HepG2 (cell line): ENCODE results near the gene FGFR3. TPM values are rescaled to one million over a fixed set of nuclear protein-coding genes. Genes with fewer than 3 reads are reported as not detected.

Experiments
- ATAC-seq: fragments of 200-7000 bp; cut with Tn5 transposase; 3 replicates; pipeline ENCODE4 v1.9.1; 2020; ENCODE audit warnings: mild to moderate bottlenecking, moderate library complexity
- BruUV-seq: library from RNA; stranded (reverse); fragments of 400-500 nt; replicated peaks from 2 replicates; lab custom pipeline; 2021; lab: Mats Ljungman, UMichigan
- CTCF ChIA-PET: fragments of 300-600 bp; formaldehyde crosslinking; extraction: SDS; loops from one replicate; lab custom pipeline; 2021; ENCODE audit warnings: low total read pairs, inconsistent platforms, low intra/inter-chr PET ratio; lab: Yijun Ruan, JAX
- POLR2A ChIA-PET: fragments of 350-600 bp; sonication (Branson Sonifier 250); formaldehyde crosslinking; loops from one replicate; lab custom pipeline; 2020; ENCODE audit warnings: antibody characterized with exemption, inconsistent platforms; lab: Yijun Ruan, JAX
- DNase-seq: peaks from one replicate; pipeline ENCODE4 v3.0.0-alpha.2; 2015; ENCODE audit warnings: low spot score
- FAIRE-seq: peaks from 3 replicates; lab custom pipeline; 2011; peaks lifted over from hg19 to GRCh38; lab: Jason Lieb, UNC
- H2AFZ ChIP-seq: one replicate; pipeline ENCODE4 v1.6.1; 2011; ENCODE audit warnings: low read length, inconsistent platforms
- H3K27ac ChIP-seq: fragments of 300-600 bp; 3 replicates; pipeline ENCODE4 v1.8.0; 2011; ENCODE audit warnings: mixed run types, mild to moderate bottlenecking, mixed read lengths, low read length, inconsistent platforms; ENCODE audit not compliant: insufficient read depth; ENCODE audit errors: extremely low read length
- H3K27me3 ChIP-seq, 2 experiments: fragments of 200-600 bp in 1 of 2; 2 replicates in 1 of 2; 3 replicates in 1 of 2; pipeline versions ENCODE4 v1.6.0 to v1.8.0; 2011; ENCODE audit warnings: low read length in 2 of 2, mild to moderate bottlenecking in 2 of 2, moderate library complexity in 2 of 2, inconsistent platforms in 1 of 2; ENCODE audit not compliant: insufficient read depth in 2 of 2, control insufficient read depth in 1 of 2
- H3K36me3 ChIP-seq, 2 experiments: fragments of 200-600 bp in 1 of 2; replicated peaks in 1 of 2; 2 replicates in 1 of 2; 3 replicates in 1 of 2; pipeline versions ENCODE4 v1.5.1 to v1.8.0; 2011; ENCODE audit warnings: low read length in 2 of 2, inconsistent platforms in 1 of 2; ENCODE audit not compliant: insufficient read depth in 2 of 2, control insufficient read depth in 1 of 2
- H3K4me1 ChIP-seq: 2 replicates; pipeline ENCODE4 v1.5.1; 2012; ENCODE audit warnings: low read length, inconsistent platforms; ENCODE audit not compliant: insufficient read depth
- H3K4me2 ChIP-seq: 2 replicates; pipeline ENCODE4 v1.6.0; 2011; ENCODE audit warnings: low read depth, low read length, inconsistent platforms
- H3K4me3 ChIP-seq, 3 experiments: fragments of 200-600 bp in 1 of 3; sonication (generic), shearing (Covaris generic) in 1 of 3; replicated peaks in 1 of 3; 2 replicates each; pipeline ENCODE4 v1.5.1; 2011 to 2016; ENCODE audit warnings: low read length in 3 of 3, inconsistent platforms in 2 of 3, low read depth in 2 of 3, mild to moderate bottlenecking in 2 of 3, control low read depth in 1 of 3, mixed read lengths in 1 of 3; ENCODE audit not compliant: insufficient read depth in 1 of 3
- H3K79me2 ChIP-seq: one replicate; pipeline ENCODE4 v1.6.1; 2011; ENCODE audit warnings: low read length, inconsistent platforms; ENCODE audit not compliant: insufficient read depth
- H3K9ac ChIP-seq: 2 replicates; pipeline ENCODE4 v1.6.0; 2011; ENCODE audit warnings: mild to moderate bottlenecking, low read depth, low read length, inconsistent platforms; ENCODE audit not compliant: insufficient read depth
- H3K9me3 ChIP-seq: 2 replicates; pipeline ENCODE4 v1.5.1; 2012; ENCODE audit warnings: mild to moderate bottlenecking, low read length
- H4K20me1 ChIP-seq: 2 replicates; pipeline ENCODE4 v1.6.0; 2011; ENCODE audit warnings: inconsistent platforms, mild to moderate bottlenecking, low read length, moderate library complexity; ENCODE audit not compliant: insufficient read depth
- ARNT ChIP-seq: fragments of 450-650 bp; IDR thresholded peaks from 2 replicates; pipeline ENCODE4 v1.6.1; 2017
- ATF4 ChIP-seq, 2 experiments: fragments of 450-650 bp in 1 of 2; sonication (generic) in 1 of 2; formaldehyde crosslinking; IDR thresholded peaks; 2 replicates each; pipeline versions ENCODE4 v1.5.0 to v1.8.0; 2020 to 2022; ENCODE audit warnings: mild to moderate bottlenecking in 1 of 2, missing genetic modification reagents in 1 of 2
- CCDC6 ChIP-seq: sonication (generic); formaldehyde crosslinking; IDR thresholded peaks from 2 replicates; pipeline ENCODE4 v1.8.1; 2022; ENCODE audit warnings: mild to moderate bottlenecking, missing genetic modification reagents, moderate library complexity
- CEBPB ChIP-seq: IDR thresholded peaks from 2 replicates; pipeline ENCODE4 v1.6.1; 2011; ENCODE audit warnings: low read depth, low read length, improper control_type of control experiment, borderline replicate concordance
- FOXJ3 ChIP-seq: sonication (generic); formaldehyde crosslinking; IDR thresholded peaks from 2 replicates; pipeline ENCODE4 v1.4.0; 2020; ENCODE audit warnings: missing genetic modification reagents, mild to moderate bottlenecking, borderline replicate concordance
- GLI4 ChIP-seq: sonication (generic); formaldehyde crosslinking; IDR thresholded peaks from 2 replicates; pipeline ENCODE4 v1.5.1; 2020; ENCODE audit warnings: missing genetic modification reagents, mild to moderate bottlenecking, moderate library complexity, borderline replicate concordance
- HMGXB3 ChIP-seq: sonication (generic); formaldehyde crosslinking; IDR thresholded peaks from 2 replicates; pipeline ENCODE4 v1.4.0; 2020; ENCODE audit warnings: missing genetic modification reagents, borderline replicate concordance
- HOXA5 ChIP-seq: sonication (generic); formaldehyde crosslinking; IDR thresholded peaks from 2 replicates; pipeline ENCODE4 v1.4.0; 2020; ENCODE audit warnings: missing genetic modification reagents
- KDM2A ChIP-seq: sonication (generic); formaldehyde crosslinking; IDR thresholded peaks from 2 replicates; pipeline ENCODE4 v1.4.0; 2020; ENCODE audit warnings: low read depth, missing genetic modification reagents, borderline replicate concordance
- NFRKB ChIP-seq: fragments of 450-650 bp; IDR thresholded peaks from 2 replicates; pipeline ENCODE4 v1.6.1; 2017
- PHB2 ChIP-seq: fragments of 450-650 bp; IDR thresholded peaks from 2 replicates; pipeline ENCODE4 v1.6.1; 2018; ENCODE audit not compliant: partially characterized antibody
- RFX1 ChIP-seq: fragments of 450-650 bp; IDR thresholded peaks from 2 replicates; pipeline ENCODE4 v1.6.1; 2017
- RFXANK ChIP-seq: IDR thresholded peaks from 2 replicates; pipeline ENCODE4 v1.6.1; 2016
- ZKSCAN1 ChIP-seq: fragments of 150-350 bp; IDR thresholded peaks from 2 replicates; pipeline ENCODE4 v1.6.1; 2014; ENCODE audit warnings: low read length
- ZMAT5 ChIP-seq: sonication (generic); formaldehyde crosslinking; IDR thresholded peaks from 2 replicates; pipeline ENCODE4 v1.5.0; 2020; ENCODE audit warnings: mild to moderate bottlenecking, low read depth, missing genetic modification reagents, borderline replicate concordance
- ZNF224 ChIP-seq: sonication (generic); formaldehyde crosslinking; IDR thresholded peaks from 2 replicates; pipeline ENCODE4 v1.5.0; 2020; ENCODE audit warnings: mild to moderate bottlenecking, missing genetic modification reagents
- ZNF253 ChIP-seq: sonication (generic); formaldehyde crosslinking; IDR thresholded peaks from 2 replicates; pipeline ENCODE4 v1.8.0; 2022; ENCODE audit warnings: mild to moderate bottlenecking, missing genetic modification reagents, borderline replicate concordance
- ZNF362 ChIP-seq: sonication (generic); formaldehyde crosslinking; IDR thresholded peaks from 2 replicates; pipeline ENCODE4 v1.4.0; 2020; ENCODE audit warnings: missing genetic modification reagents, mild to moderate bottlenecking, borderline replicate concordance
- ZNF619 ChIP-seq: sonication (generic); formaldehyde crosslinking; IDR thresholded peaks from 2 replicates; pipeline ENCODE4 v1.4.0; 2020; ENCODE audit warnings: mild to moderate bottlenecking, missing genetic modification reagents
- WGBS: methylation state at CpG from one replicate; pipeline ENCODE4 v1.1.6; 2017; ENCODE audit warnings: low lambda C conversion rate; 5-methylcytosine and 5-hydroxymethylcytosine counted together
- in situ Hi-C: cut with HindIII; loops from 2 replicates; pipeline ENCODE4 v1.10.0; 2017; ENCODE audit warnings: low pct_unique_long_range_greater_than_20kb; ENCODE audit not compliant: extremely low pct_ligation_motif_present
- intact Hi-C: fragments of 100-400 bp; cut with micrococcal nuclease; formaldehyde crosslinking; loops from one replicate; pipeline ENCODE4 v1.10.0; 2022; ENCODE audit not compliant: unreplicated experiment
- polyA plus RNA-seq, 8 experiments: library from polyadenylated mRNA; depleted of rRNA in 3 of 8; stranded (reverse) in 7 of 8; unstranded in 1 of 8; fragments of >200 nt; fragmentation: Illumina TruSeq in 4 of 8; extraction: Trizol in 4 of 8; gene quantifications; 2 replicates each; pipeline versions ENCODE4 v1.2.1 to v1.2.3, GENCODE V29; 2011 to 2016; ENCODE audit warnings: low read depth in 4 of 8, missing spikeins in 1 of 8, mixed read lengths in 1 of 8; ENCODE audit not compliant: insufficient read depth in 1 of 8
- total RNA-seq, 5 experiments: library from RNA; depleted of rRNA; stranded (reverse); fragments of >200 nt; fragmentation: Illumina TruSeq; extraction: Trizol; gene quantifications; 2 replicates each; pipeline ENCODE4 v1.2.3, GENCODE V29; 2016; ENCODE audit warnings: low read depth in 1 of 5

Gene FGFR3
- total and polyA plus RNA-seq, 2 of the 13 experiments (the other 11 are each of a cell fraction or from before 2014, with no cell fraction given), result 103 to 109 TPM

GRCh38 chr4:1792158-1792831, 798 bp upstream of the FGFR3 start:
- Histone ChIP-seq H3K9me3 (no peaks in the 10 kb centered on the region), H2AFZ (no peak overlapping the region), H3K27me3 (peaks cover 8 to 22% of the 10 kb centered on the region in 2 experiments; a peak in 4 of 5 replicates), H3K4me1 (peaks cover 71% of the 10 kb centered on the region), H3K4me2 (peak overlapping the region; percentile 87), H3K4me3 (peak overlapping the region; percentile 19 to 78 (median 52); a peak in 5 of 6 replicates), H3K36me3 (no peaks in the 10 kb centered on the region), H3K79me2 (peaks cover 29% of the 10 kb centered on the region), H4K20me1 (peaks cover 3% of the 10 kb centered on the region; the same call in 1 of the 2 replicates), H3K27ac (peak overlapping the region; percentile 47), H3K9ac (peak overlapping the region; percentile 60)
- FAIRE-seq (no peak), DNase-seq (no peak), ATAC-seq (peak; percentile 35)
- POLR2A ChIA-PET, result interaction anchor here (0.7 to 28.6 kb wide), 7 partner anchors 9 to 71 kb away, joined by 3 to 1258 read pairs (median 23); partner anchors contain the start of genes TACC3 and TMEM129
- in situ Hi-C loops, result no loop called here
- intact Hi-C loops, result no loop called here
- WGBS, result 38% methylated on average over 9 of the region's 29 CpGs
- CTCF ChIA-PET, result no interaction called here
- no TSS peak for BruUV-seq
- no peak for TF ChIP-seq PHB2
- TF ChIP-seq HOXA5 (CRISPR knock-in tag), result no peak
- TF ChIP-seq ZNF619 (CRISPR knock-in tag), result no peak
- 0 out of 2 replicates have a peak, but pooled peaks have one; percentile 29 for TF ChIP-seq ZNF362 (CRISPR knock-in tag)
- no peak for TF ChIP-seq ZKSCAN1
- TF ChIP-seq FOXJ3, result no peak
- no peak for TF ChIP-seq ARNT
- no peak for TF ChIP-seq ZMAT5 (CRISPR knock-in tag)
- 0 out of 2 replicates have a peak, but pooled peaks have one; percentile 26 for TF ChIP-seq KDM2A
- TF ChIP-seq RFX1, result no peak
- no peak for TF ChIP-seq CCDC6
- no peak for TF ChIP-seq NFRKB
- no peak for TF ChIP-seq RFXANK
- TF ChIP-seq HMGXB3 (CRISPR knock-in tag), result no peak
- TF ChIP-seq ZNF224, result no peak; the same call in 1 of the 2 replicates
- TF ChIP-seq CEBPB, result no peak
- no peak for TF ChIP-seq ATF4 (CRISPR knock-in tag; IDR thresholded peaks at IDR 0.05)
- no peak for TF ChIP-seq GLI4 (CRISPR knock-in tag)
- 0 out of 2 replicates have a peak, but pooled peaks have one; percentile 59 for TF ChIP-seq ZNF253
